ENCODE data around the gene LENG1.

Gene LENG1

GRCh38 chr19:54141356-54141755 is 18.2 kb downstream of the LENG1 start:
- no peak for DNase-seq (ENCODE audit: low read depth in 2 of 2)

GRCh38 chr19:54138489-54139256 is 20.8 kb downstream of the LENG1 start:
- DNase-seq (ENCODE audit: low read depth in 2 of 2): peak in 1 of 2 donors; percentile 34

GRCh38 chr19:54137699-54138488 is 21.6 kb downstream of the LENG1 start, which contains the start of gene CNOT3:
TSS of gene CNOT3 (plus strand) at chr19:54137762. CDS start at chr19:54142979, 5,217 bp downstream.
- no peak for DNase-seq (ENCODE audit: low read depth in 2 of 2)

- DNase-seq (ENCODE audit: low read depth in 2 of 2): peak; percentile 96 to 97
Measured at GRCh38 chr19:54136864-54137698, 22.4 kb downstream of the LENG1 start.

GRCh38 chr19:54136086-54136863 is 23.2 kb downstream of the LENG1 start:
- no peak for DNase-seq (ENCODE audit: low read depth in 2 of 2)

GRCh38 chr19:54133957-54134590 is 25.4 kb downstream of the LENG1 start:
- DNase-seq (ENCODE audit: low read depth in 2 of 2): no peak

GRCh38 chr19:54133312-54133956 is 26.1 kb downstream of the LENG1 start:
- no peak for DNase-seq (ENCODE audit: low read depth in 2 of 2)

- no peak for DNase-seq (ENCODE audit: low read depth in 2 of 2)
Measured at GRCh38 chr19:54129617-54129996, 29.9 kb downstream of the LENG1 start.

GRCh38 chr19:54128796-54129616 is 30.5 kb downstream of the LENG1 start:
- DNase-seq (ENCODE audit: low read depth in 2 of 2): no peak

- no peak for DNase-seq (ENCODE audit: low read depth in 2 of 2)
Measured at GRCh38 chr19:54128441-54128725, 31.1 kb downstream of the LENG1 start.

- no peak for DNase-seq (ENCODE audit: low read depth in 2 of 2)
Measured at GRCh38 chr19:54127688-54128440, 31.7 kb downstream of the LENG1 start.

- no peak for DNase-seq (ENCODE audit: low read depth in 2 of 2)
Measured at GRCh38 chr19:54125713-54126112, 33.8 kb downstream of the LENG1 start.

- DNase-seq (ENCODE audit: low read depth in 2 of 2): no peak
Measured at GRCh38 chr19:54124393-54124792, 35.1 kb downstream of the LENG1 start.

- no peak for DNase-seq (ENCODE audit: low read depth in 2 of 2)
Measured at GRCh38 chr19:54123682-54124081, 35.8 kb downstream of the LENG1 start.

- DNase-seq (ENCODE audit: low read depth in 2 of 2): no peak
Measured at GRCh38 chr19:54121259-54121658, 38.3 kb downstream of the LENG1 start.

- DNase-seq (ENCODE audit: low read depth in 2 of 2): peak; percentile 87 to 95
Measured at GRCh38 chr19:54115109-54116063, 44.1 kb downstream of the LENG1 start, which contains the start of the genes PRPF31 and TFPT. TSS of gene PRPF31 (plus strand) at chr19:54115754. CDS start at chr19:54118279, 2,525 bp downstream. TSS of gene TFPT (minus strand) at chr19:54115657. CDS start at chr19:54115269, 388 bp downstream.

GRCh38 chr19:54114340-54115108 is 45.0 kb downstream of the LENG1 start:
- DNase-seq (ENCODE audit: low read depth in 2 of 2): peak; percentile 28 to 43

Measured in stimulated activated CD8-positive, alpha-beta memory T cell treated with anti-CD3 and anti-CD28 coated beads, Interleukin-2, amount 100 ng/mL, for 48 hours (primary cell).